DND-41 (cell line): ENCODE results near the gene TPD52L1.

Experiments used
- CTCF ChIP-seq: IDR thresholded peaks from 2 replicates; pipeline ENCODE4 v1.5.1; 2012; ENCODE audit warnings: borderline replicate concordance, low read length, moderate library complexity, mild to moderate bottlenecking; ENCODE audit not compliant: poor library complexity, severe bottlenecking; ENCODE audit errors: extremely low read depth
- EZH2 ChIP-seq: IDR thresholded peaks from 3 replicates; pipeline ENCODE4 v1.6.1; 2012; ENCODE audit warnings: borderline replicate concordance, low read depth, mild to moderate bottlenecking, moderate library complexity, low read length, inconsistent platforms; ENCODE audit not compliant: severe bottlenecking

- TF ChIP-seq CTCF (no peak), EZH2 (no peak)
Measured at GRCh38 chr6:125165256-125165655, 11.7 kb downstream of the TPD52L1 start.
